NCI-H69 (cell line): ENCODE results near the gene HLX.

Experiments used
- DNase-seq: peaks from one replicate; lab custom pipeline; 2025; lab: John Stamatoyannopoulos, UW

The HLX gene

GRCh38 chr1:220896092-220896491 is 16.8 kb downstream of the HLX start:
- no peak for DNase-seq

- DNase-seq: no peak
Observed at GRCh38 chr1:220900842-220901241, 21.6 kb downstream of the HLX start.

- no peak for DNase-seq
Observed at GRCh38 chr1:220901881-220902280, 22.6 kb downstream of the HLX start.

- no peak for DNase-seq
Observed at GRCh38 chr1:220902916-220903315, 23.7 kb downstream of the HLX start.

- no peak for DNase-seq
Observed at GRCh38 chr1:220904876-220905275, 25.6 kb downstream of the HLX start.

- peak; percentile 34 for DNase-seq
Observed at GRCh38 chr1:220905650-220906560, 26.7 kb downstream of the HLX start.

GRCh38 chr1:220906561-220907334 is 27.5 kb downstream of the HLX start:
- peak; percentile 67 for DNase-seq

GRCh38 chr1:220908757-220909156 is 29.5 kb downstream of the HLX start:
- peak; percentile 25 for DNase-seq

GRCh38 chr1:220910021-220910420 is 30.8 kb downstream of the HLX start:
- DNase-seq: no peak

GRCh38 chr1:220914283-220915116 is 35.3 kb downstream of the HLX start:
- DNase-seq: no peak

GRCh38 chr1:220915117-220915440 is 35.8 kb downstream of the HLX start:
- DNase-seq: no peak

GRCh38 chr1:220915954-220916353 is 36.7 kb downstream of the HLX start:
- DNase-seq: no peak

- DNase-seq: no peak
Observed at GRCh38 chr1:220917101-220917500, 37.9 kb downstream of the HLX start.

- no peak for DNase-seq
Observed at GRCh38 chr1:220917535-220918209, 38.4 kb downstream of the HLX start.

- peak; percentile 77 for DNase-seq
Observed at GRCh38 chr1:220918285-220918951, 39.2 kb downstream of the HLX start.

- no peak for DNase-seq
Observed at GRCh38 chr1:220920967-220921366, 41.7 kb downstream of the HLX start.

GRCh38 chr1:220921498-220921897 is 42.3 kb downstream of the HLX start:
- no peak for DNase-seq

- DNase-seq: no peak
Observed at GRCh38 chr1:220921971-220922635, 42.9 kb downstream of the HLX start.

- DNase-seq: peak; percentile 89
Observed at GRCh38 chr1:220922951-220923350, 43.7 kb downstream of the HLX start.

- no peak for DNase-seq
Observed at GRCh38 chr1:220924331-220924970, 45.2 kb downstream of the HLX start.
